GDM1 (cell line): ENCODE data around the gene SIX6.
"Not testable (repeated sequence)": the region's sequence is repeated elsewhere in the genome, so short reads cannot be mapped to it uniquely, and the experiment has no call there.

Source experiments
- DNase-seq: peaks from one replicate; lab custom pipeline; 2025; lab: John Stamatoyannopoulos, UW

SIX6 gene

GRCh38 chr14:60508707-60509437 lies at the start of gene SIX6:
TSS of gene SIX6 (plus strand) at chr14:60509146. CDS start at chr14:60509399, 253 bp downstream.
- DNase-seq = no peak

- not testable (repeated sequence) for DNase-seq
Observed at GRCh38 chr14:60480248-60480647, 28.7 kb upstream of the SIX6 start.

- DNase-seq = no peak
Observed at GRCh38 chr14:60482743-60483142, 26.2 kb upstream of the SIX6 start.

- DNase-seq = no peak
Observed at GRCh38 chr14:60485057-60485597, 23.8 kb upstream of the SIX6 start.

- no peak for DNase-seq
Observed at GRCh38 chr14:60485598-60486251, 23.2 kb upstream of the SIX6 start, which contains the start of gene C14orf39. TSS of gene C14orf39 (minus strand) at chr14:60486063. CDS start at chr14:60485078, 985 bp downstream.

GRCh38 chr14:60487211-60487610 lies 21.7 kb upstream of the SIX6 start:
- DNase-seq = no peak

GRCh38 chr14:60488175-60488574 lies 20.8 kb upstream of the SIX6 start:
- no peak for DNase-seq

GRCh38 chr14:60490270-60490669 lies 18.7 kb upstream of the SIX6 start:
- DNase-seq = no peak

- no peak for DNase-seq
Observed at GRCh38 chr14:60495946-60496345, 13.0 kb upstream of the SIX6 start.

- DNase-seq = no peak
Observed at GRCh38 chr14:60502541-60502940, 6.4 kb upstream of the SIX6 start.

GRCh38 chr14:60505448-60505847 lies 3.5 kb upstream of the SIX6 start:
- no peak for DNase-seq

- no peak for DNase-seq
Observed at GRCh38 chr14:60506010-60506409, 2.9 kb upstream of the SIX6 start.

- DNase-seq = no peak
Observed at GRCh38 chr14:60506462-60506984, 2.4 kb upstream of the SIX6 start.

GRCh38 chr14:60506985-60507829 lies 1.7 kb upstream of the SIX6 start:
- DNase-seq = no peak

GRCh38 chr14:60508363-60508706 lies 611 bp upstream of the SIX6 start:
- no peak for DNase-seq

GRCh38 chr14:60509438-60510253 lies 700 bp downstream of the SIX6 start:
- DNase-seq = no peak

- DNase-seq = no peak
Observed at GRCh38 chr14:60510254-60510950, 1.5 kb downstream of the SIX6 start.

GRCh38 chr14:60510951-60511599 lies 2.1 kb downstream of the SIX6 start:
- DNase-seq = no peak

GRCh38 chr14:60512126-60512525 lies 3.2 kb downstream of the SIX6 start:
- no peak for DNase-seq

- DNase-seq = no peak
Observed at GRCh38 chr14:60512973-60513571, 4.1 kb downstream of the SIX6 start.
